ENCODE data around the gene INPP5E.

The INPP5E gene

DNA sequence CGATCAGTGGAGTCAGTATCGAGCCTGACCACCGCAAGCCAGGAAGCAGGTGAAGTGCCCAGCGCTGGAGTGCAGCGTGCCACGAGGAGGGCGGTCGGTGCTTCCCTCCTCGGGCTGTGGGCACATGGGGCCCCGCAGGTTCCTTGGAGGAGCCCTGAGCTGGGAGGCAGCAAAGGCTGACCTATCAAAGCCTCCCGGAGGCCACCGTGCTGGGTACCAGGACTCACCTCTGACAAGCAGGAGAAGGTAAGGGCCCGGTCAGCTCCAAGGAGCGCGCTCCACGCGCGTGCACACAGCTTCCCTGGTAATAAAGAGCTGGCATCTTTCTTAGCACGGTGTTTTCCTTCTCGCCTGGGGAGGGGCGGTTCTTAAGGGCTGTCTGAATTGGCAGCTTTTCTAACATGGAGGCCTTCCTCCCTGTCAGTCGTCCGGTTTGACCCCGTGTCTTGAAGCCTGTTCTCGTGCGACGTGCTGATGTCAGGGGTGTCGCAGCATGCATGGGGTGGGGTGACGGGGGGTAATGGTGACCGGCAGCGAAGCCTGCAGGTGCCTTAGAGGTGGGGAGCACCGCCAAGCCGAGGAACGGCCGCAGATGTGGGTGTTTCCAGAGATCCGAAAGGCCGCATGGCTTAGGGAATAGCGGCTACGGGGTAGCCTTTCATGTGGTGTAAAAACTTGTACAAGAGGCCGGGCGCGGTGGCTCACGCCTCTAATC, 16.1 kb downstream of the INPP5E start:
- no peaks in the 10 kb centered on the region for H3F3A ChIP-seq (ENCODE audit: low read depth)
- H3K79me2 ChIP-seq (ENCODE audit: insufficient read depth, low read length), result no peaks in the 10 kb centered on the region
- H3K4me2 ChIP-seq (ENCODE audit: low read depth, low read length, poor library complexity, severe bottlenecking), result no peak overlapping the region
- H3K36me3 ChIP-seq (ENCODE audit: insufficient read depth, low read length), result peaks cover 45% of the 10 kb centered on the region; the same call in 1 of the 2 replicates
- H3K9me2 ChIP-seq (replicated peaks; ENCODE audit: low read depth, low read length), result no peaks in the 10 kb centered on the region
- H3K4me1 ChIP-seq (ENCODE audit: insufficient read depth, low read length, poor library complexity, severe bottlenecking), result no peaks in the 10 kb centered on the region
- no peak overlapping the region for H3K4me3 ChIP-seq (ENCODE audit: low read length, poor library complexity, severe bottlenecking)
- TF ChIP-seq, protein P1, sequence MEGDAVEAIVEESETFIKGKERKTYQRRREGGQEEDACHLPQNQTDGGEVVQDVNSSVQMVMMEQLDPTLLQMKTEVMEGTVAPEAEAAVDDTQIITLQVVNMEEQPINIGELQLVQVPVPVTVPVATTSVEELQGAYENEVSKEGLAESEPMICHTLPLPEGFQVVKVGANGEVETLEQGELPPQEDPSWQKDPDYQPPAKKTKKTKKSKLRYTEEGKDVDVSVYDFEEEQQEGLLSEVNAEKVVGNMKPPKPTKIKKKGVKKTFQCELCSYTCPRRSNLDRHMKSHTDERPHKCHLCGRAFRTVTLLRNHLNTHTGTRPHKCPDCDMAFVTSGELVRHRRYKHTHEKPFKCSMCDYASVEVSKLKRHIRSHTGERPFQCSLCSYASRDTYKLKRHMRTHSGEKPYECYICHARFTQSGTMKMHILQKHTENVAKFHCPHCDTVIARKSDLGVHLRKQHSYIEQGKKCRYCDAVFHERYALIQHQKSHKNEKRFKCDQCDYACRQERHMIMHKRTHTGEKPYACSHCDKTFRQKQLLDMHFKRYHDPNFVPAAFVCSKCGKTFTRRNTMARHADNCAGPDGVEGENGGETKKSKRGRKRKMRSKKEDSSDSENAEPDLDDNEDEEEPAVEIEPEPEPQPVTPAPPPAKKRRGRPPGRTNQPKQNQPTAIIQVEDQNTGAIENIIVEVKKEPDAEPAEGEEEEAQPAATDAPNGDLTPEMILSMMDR (conservative IDR thresholded peaks at IDR 0.05; ENCODE audit: low read length), result no peak
- TF ChIP-seq EZH2phosphoT487 (IDR thresholded peaks at IDR 0.05; ENCODE audit: borderline replicate concordance), result no peak
- no peaks in the 10 kb centered on the region for H3K27me3 ChIP-seq (ENCODE audit: insufficient read depth, low read length, poor library complexity, severe bottlenecking)
- H3K9me3 ChIP-seq (ENCODE audit: insufficient read depth, low read depth, low read length), result no peaks in the 10 kb centered on the region
- H3K9ac ChIP-seq (ENCODE audit: low read depth, low read length, poor library complexity, severe bottlenecking), result no peak overlapping the region
- H4K20me1 ChIP-seq (ENCODE audit: insufficient read depth, low read length, poor library complexity, severe bottlenecking), result no peaks in the 10 kb centered on the region
- H2AFZ ChIP-seq (ENCODE audit: low read length), result no peak overlapping the region

DNA sequence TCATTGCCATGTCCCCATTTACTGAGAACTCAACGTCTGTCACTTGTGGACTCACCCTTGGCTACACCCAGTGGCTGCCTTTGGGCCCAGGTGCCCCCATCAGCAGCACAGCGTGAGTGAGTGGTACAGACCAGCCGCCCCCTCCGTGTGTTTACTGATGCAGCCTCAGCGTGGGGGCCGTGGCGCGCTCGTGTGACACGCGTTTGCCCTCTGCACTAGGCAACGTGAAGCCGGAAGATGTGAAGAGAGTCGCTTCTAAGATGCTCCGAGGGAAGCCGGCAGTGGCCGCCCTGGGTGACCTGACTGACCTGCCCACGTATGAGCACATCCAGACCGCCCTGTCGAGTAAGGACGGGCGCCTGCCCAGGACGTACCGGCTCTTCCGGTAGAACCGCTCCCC, 16.8 kb downstream of the INPP5E start:
- no peak overlapping the region for H3K4me2 ChIP-seq (ENCODE audit: low read depth, low read length, poor library complexity, severe bottlenecking)
- no peaks in the 10 kb centered on the region for H3K4me1 ChIP-seq (ENCODE audit: insufficient read depth, low read length, poor library complexity, severe bottlenecking)
- H3K27me3 ChIP-seq (ENCODE audit: insufficient read depth, low read length, poor library complexity, severe bottlenecking), result no peaks in the 10 kb centered on the region
- H3K9me3 ChIP-seq (ENCODE audit: insufficient read depth, low read depth, low read length), result no peaks in the 10 kb centered on the region
- no peaks in the 10 kb centered on the region for H3F3A ChIP-seq (ENCODE audit: low read depth)
- H3K4me3 ChIP-seq (ENCODE audit: low read length, poor library complexity, severe bottlenecking), result no peak overlapping the region
- TF ChIP-seq EZH2phosphoT487 (IDR thresholded peaks at IDR 0.05; ENCODE audit: borderline replicate concordance), result no peak
- TF ChIP-seq, protein P1 (conservative IDR thresholded peaks at IDR 0.05; ENCODE audit: low read length), result no peak
- H3K79me2 ChIP-seq (ENCODE audit: insufficient read depth, low read length), result no peaks in the 10 kb centered on the region
- H2AFZ ChIP-seq (ENCODE audit: low read length), result no peak overlapping the region
- H4K20me1 ChIP-seq (ENCODE audit: insufficient read depth, low read length, poor library complexity, severe bottlenecking), result no peaks in the 10 kb centered on the region
- no peak overlapping the region for H3K9ac ChIP-seq (ENCODE audit: low read depth, low read length, poor library complexity, severe bottlenecking)
- H3K9me2 ChIP-seq (replicated peaks; ENCODE audit: low read depth, low read length), result no peaks in the 10 kb centered on the region
- H3K36me3 ChIP-seq (ENCODE audit: insufficient read depth, low read length), result peaks cover 51% of the 10 kb centered on the region; the same call in 1 of the 2 replicates

DNA sequence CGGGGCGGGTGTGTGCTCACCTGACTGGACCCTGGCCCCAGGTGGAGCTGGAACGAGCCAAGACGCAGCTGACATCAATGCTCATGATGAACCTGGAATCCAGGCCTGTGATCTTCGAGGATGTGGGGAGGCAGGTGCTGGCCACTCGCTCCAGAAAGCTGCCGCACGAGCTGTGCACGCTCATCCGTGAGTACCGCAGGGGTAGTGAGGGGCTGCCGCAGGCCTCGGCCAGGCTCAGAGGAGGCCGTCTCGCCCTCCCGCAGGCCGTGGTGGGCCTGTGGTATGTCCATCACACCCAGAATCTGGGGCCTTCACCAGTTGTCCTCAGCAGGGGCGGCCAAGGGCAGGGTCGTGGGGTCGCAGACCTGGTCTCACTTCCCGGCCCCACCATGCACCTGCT, 17.9 kb downstream of the INPP5E start:
- Histone ChIP-seq H2AFZ (ENCODE audit: low read length) (no peak overlapping the region), H3K4me2 (ENCODE audit: low read depth, low read length, poor library complexity, severe bottlenecking) (no peak overlapping the region), H3K9me3 (ENCODE audit: insufficient read depth, low read depth, low read length) (no peaks in the 10 kb centered on the region), H3F3A (ENCODE audit: low read depth) (no peaks in the 10 kb centered on the region), H3K79me2 (ENCODE audit: insufficient read depth, low read length) (no peaks in the 10 kb centered on the region), H3K9ac (ENCODE audit: low read depth, low read length, poor library complexity, severe bottlenecking) (no peak overlapping the region), H4K20me1 (ENCODE audit: insufficient read depth, low read length, poor library complexity, severe bottlenecking) (no peaks in the 10 kb centered on the region), H3K4me3 (ENCODE audit: low read length, poor library complexity, severe bottlenecking) (no peak overlapping the region), H3K27me3 (ENCODE audit: insufficient read depth, low read length, poor library complexity, severe bottlenecking) (no peaks in the 10 kb centered on the region), H3K36me3 (ENCODE audit: insufficient read depth, low read length) (peaks cover 59% of the 10 kb centered on the region; the same call in 1 of the 2 replicates), H3K9me2 (replicated peaks; ENCODE audit: low read depth, low read length) (no peaks in the 10 kb centered on the region), H3K4me1 (ENCODE audit: insufficient read depth, low read length, poor library complexity, severe bottlenecking) (no peaks in the 10 kb centered on the region)
- TF ChIP-seq EZH2phosphoT487 (IDR thresholded peaks at IDR 0.05; ENCODE audit: borderline replicate concordance), result no peak
- TF ChIP-seq, protein P1 (conservative IDR thresholded peaks at IDR 0.05; ENCODE audit: low read length), result no peak
